HG02885 (cell line): Measurements from ENCODE around the gene SLC16A6.
"Not testable (repeated sequence)": the region's sequence is repeated elsewhere in the genome, so short reads cannot be mapped to it uniquely, and the experiment has no call there.

Experiments
- ATAC-seq: cut with Tn5 transposase; IDR thresholded peaks from one replicate; pipeline ENCODE4 v1.9.1; 2021; ENCODE audit warnings: mild to moderate bottlenecking; ENCODE audit not compliant: unreplicated experiment, poor library complexity

The SLC16A6 gene

GRCh38 chr17:68255151-68255550 is 35.8 kb downstream of the SLC16A6 start:
- ATAC-seq: no peak

DNA sequence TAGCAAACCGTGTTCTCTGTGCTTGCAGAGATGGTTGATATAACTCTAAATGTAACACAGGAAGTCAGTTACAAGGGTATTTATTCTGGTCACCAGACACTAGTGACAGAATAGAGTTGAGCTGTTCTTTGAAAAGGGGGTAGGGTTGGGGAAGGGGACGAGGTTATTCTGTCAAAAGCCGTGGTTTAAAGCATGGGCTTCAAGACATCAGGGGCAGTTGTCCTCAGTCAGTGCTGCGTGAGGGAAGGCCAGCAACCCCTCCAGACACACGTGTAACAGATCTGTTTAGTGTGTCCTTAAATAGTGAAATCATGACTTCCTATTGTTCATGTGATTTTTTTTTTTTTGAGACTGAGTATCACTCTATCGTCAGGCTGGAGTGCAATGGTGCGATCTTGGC is 37.5 kb downstream of the SLC16A6 start:
- not testable (repeated sequence) for ATAC-seq

DNA sequence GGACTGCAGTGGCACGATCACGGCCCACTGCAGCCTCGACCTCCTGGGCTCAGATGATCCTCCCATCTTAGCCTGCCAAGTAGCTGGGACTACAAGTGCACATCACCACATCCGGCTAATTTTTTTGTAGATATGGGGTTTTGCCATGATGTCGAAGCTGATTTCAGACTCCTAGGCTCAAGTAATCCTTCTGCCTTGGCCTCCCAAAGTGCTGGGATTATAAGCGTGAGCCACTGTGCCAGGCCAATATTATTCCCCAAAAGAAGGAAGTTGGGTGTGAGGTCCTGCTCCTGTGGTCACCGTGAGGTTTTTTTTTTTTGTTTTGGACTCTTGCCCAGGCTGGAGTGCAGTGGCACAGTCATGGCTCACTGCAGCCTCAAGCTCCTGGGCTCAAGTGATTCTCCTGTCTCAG is 41.6 kb downstream of the SLC16A6 start:
- no peak for ATAC-seq

GRCh38 chr17:68248891-68249290 is 42.0 kb downstream of the SLC16A6 start:
- no peak for ATAC-seq

DNA sequence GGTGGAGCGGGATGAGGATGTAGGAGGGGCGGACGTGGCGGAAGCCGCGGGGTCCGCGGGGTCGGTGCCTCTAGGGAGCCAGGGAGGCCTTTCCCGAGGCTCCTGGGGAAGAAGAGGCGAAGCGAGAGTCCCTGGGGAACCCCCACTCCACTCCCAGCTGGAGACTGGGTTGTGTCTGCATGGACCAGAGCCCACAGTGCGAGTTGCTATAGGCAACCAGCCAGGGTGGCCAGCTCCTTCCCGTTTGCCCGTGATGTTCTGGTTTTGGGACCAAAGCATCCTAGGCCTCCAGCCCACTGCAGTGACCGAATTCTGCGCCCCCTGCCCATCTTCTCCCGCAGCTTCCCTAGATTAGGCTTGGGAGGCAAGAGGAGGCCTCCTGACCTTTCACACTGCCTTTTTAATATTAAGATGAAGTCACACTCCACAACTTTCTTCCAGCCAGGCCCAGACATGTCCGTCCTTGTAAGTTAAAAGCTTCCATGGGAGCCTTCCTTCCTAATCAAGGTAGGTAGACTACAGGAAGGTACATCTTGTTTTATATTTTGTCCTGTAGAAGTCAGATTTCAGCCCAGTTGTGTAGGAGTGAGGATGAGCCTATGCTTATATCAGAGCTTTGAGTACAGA is 42.6 kb downstream of the SLC16A6 start:
- peak; percentile 26 for ATAC-seq

- peak; percentile 90 for ATAC-seq
Measured at GRCh38 chr17:68247445-68248198, 43.3 kb downstream of the SLC16A6 start, which contains the start of gene AMZ2. Gene AMZ2 (plus strand): TSS chr17:68248043. CDS start chr17:68250188, 2,145 bp downstream.

DNA sequence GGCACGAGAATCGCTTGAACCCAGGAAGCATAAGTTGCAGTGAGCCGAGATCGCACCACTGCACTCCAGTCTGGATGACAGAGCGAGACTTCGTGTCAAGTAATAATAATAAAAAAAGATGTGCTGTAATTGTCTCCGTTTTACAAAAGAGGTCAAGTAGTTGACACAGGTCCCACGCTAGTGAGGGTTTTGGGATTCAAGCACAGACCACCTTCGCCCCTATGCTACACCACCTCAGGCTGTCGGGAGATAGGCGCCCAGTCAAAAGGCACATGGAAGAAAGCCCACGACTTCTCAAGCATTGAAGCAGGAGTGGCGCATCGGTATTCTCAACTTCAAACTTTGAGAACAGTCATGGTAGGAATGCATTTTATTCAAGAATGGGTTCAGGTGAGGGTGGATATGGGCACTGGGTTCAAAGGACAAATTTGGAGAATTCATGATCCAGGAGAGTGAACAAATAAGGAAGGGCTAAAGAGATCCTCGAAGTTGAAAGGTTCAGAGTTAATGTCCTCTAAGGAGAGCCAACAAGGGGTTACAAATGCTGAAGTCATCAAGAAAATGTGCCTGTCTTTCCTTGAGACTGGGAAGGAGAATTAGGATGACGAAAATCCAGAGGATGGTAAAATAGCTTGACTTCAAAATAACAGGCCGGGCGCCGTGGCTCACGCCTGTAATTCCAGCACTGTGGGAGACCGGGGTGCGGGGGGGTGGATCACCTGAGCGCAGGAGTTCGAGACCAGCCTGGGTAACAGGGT is 44.5 kb downstream of the SLC16A6 start:
- no peak for ATAC-seq

GRCh38 chr17:68239632-68240366 is 51.1 kb downstream of the SLC16A6 start:
- ATAC-seq: no peak

GRCh38 chr17:68238871-68239253 is 52.1 kb downstream of the SLC16A6 start:
- no peak for ATAC-seq

- ATAC-seq: no peak
Measured at GRCh38 chr17:68238164-68238870, 52.6 kb downstream of the SLC16A6 start.

- ATAC-seq: peak; percentile 72
Measured at GRCh38 chr17:68237369-68238163, 53.4 kb downstream of the SLC16A6 start.

- not testable (repeated sequence) for ATAC-seq
Measured at GRCh38 chr17:68235336-68235791, 55.6 kb downstream of the SLC16A6 start.

DNA sequence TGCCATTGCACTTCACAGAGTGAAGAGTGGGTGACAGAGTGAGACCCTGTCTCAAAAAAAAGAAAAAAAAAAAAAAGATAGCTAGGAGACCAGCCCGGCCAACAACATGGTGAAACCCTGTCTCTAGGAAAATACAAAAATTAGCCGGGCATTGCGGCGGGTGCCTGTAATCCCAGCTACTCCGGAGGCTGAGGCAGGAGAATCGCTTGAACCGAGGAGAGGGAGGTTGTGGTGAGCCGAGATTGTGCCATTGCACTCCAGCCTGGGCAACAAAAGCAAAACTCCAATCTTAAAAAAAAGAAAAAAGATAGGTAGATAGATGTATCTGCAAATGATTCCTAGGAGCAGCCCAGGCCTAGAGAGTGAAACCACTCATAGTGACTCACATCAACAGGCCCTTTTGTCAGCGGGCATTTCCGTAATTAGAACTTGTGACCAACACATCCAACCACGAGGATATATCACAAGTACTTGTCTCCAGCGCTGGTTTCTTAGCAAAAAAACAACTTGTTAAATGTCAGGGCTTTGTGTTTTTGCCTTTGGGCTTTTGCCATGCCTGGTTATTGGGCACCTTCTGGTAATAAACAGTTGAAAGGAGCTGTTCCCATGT is 56.1 kb downstream of the SLC16A6 start:
- ATAC-seq: not testable (repeated sequence)

GRCh38 chr17:68232741-68233140 is 58.2 kb downstream of the SLC16A6 start:
- ATAC-seq: not testable (repeated sequence)

DNA sequence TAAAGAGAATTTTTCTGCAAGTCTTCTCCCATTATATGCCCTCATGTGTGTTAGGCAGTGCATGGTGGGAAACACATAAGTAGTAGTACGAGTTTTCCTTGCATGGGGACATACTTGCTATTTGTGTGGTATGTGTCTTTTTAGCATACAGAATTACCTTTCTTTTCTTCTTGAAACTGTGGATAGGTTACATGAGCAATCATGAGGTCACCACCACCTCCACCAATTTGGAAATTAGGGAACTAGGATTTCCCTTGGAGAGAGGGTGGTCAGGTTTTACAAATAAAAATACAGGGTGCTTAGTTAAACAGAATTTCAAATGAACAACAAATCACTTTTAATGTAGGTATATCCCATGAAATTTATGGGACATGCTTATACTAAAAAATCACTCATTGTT is 59.4 kb downstream of the SLC16A6 start:
- no peak for ATAC-seq

- not testable (repeated sequence) for ATAC-seq
Measured at GRCh38 chr17:68231131-68231530, 59.8 kb downstream of the SLC16A6 start.

GRCh38 chr17:68229619-68230018 is 61.3 kb downstream of the SLC16A6 start:
- ATAC-seq: no peak

DNA sequence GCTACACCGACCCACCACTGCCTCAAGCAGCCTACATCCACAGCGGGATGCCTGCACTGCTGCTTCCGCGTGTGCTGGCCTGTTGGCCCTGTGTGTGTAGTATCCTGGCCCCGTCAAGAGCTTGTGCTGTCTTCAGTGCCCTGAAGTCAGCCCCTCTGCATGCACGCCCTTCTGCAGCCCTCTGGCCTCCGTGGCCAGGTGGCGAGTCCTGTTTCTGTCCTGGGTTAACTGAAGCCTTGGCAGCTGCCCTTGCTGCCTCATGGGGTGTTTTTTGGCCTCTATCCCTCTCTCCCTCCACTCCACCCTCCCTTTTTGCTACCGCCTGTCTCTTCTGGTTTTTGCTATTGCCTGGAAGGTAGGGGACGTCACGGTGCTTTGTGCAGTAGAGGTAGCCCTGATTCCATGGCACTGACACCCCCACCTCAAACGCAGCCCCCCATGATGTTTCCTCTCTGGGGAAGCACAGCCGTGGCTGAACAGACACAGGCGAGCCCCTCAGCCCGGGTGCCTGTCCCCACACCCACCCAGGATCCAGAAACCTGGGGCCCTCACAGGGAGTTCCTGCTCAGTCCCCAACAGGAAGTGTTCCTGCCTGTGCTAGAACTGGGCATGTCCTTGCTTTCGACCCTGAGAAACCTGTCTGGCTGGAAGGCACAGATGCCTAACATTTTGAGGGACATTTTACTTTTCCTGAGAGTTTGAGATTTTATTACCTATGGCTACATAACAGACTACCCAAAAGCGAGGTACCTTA is 61.9 kb downstream of the SLC16A6 start:
- no peak for ATAC-seq
